RPMI8226 (cell line): Measurements from ENCODE around the gene SUGCT.
"Not testable (repeated sequence)": the region's sequence is repeated elsewhere in the genome, so short reads cannot be mapped to it uniquely, and the experiment has no call there.

Source experiments
- DNase-seq: peaks from one replicate; pipeline ENCODE4 v3.0.0-alpha.2; 2015

The SUGCT gene

GRCh38 chr7:40141916-40142315 lies 7.1 kb downstream of the SUGCT start:
- DNase-seq: not testable (repeated sequence)

GRCh38 chr7:40145596-40146130 lies 10.9 kb downstream of the SUGCT start:
- not testable (repeated sequence) for DNase-seq

GRCh38 chr7:40147371-40148246 lies 12.8 kb downstream of the SUGCT start:
- no peak for DNase-seq

GRCh38 chr7:40148247-40148580 lies 13.4 kb downstream of the SUGCT start:
- not testable (repeated sequence) for DNase-seq

DNA sequence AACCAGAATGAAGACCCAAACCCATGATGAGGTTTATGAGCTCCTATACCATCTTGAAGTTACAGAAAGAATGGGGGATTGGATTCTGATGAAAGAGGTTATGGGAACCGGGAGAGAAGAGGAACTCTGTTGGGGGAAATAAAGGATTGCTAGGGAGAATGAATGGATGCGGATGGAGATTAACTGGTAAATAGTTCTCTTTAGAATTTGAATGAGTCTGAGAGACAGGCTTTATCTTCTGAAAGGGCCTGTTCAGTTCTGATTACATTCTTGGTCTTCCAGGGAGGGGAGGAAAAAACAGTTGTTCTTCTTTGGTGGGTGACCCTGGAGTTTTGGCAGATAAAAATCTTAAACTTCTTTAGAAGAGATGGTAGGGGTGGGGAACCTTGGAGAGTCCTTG lies 13.9 kb downstream of the SUGCT start:
- no peak for DNase-seq

GRCh38 chr7:40151504-40151903 lies 16.7 kb downstream of the SUGCT start:
- no peak for DNase-seq

- no peak for DNase-seq
Observed at GRCh38 chr7:40156988-40157387, 22.2 kb downstream of the SUGCT start.

DNA sequence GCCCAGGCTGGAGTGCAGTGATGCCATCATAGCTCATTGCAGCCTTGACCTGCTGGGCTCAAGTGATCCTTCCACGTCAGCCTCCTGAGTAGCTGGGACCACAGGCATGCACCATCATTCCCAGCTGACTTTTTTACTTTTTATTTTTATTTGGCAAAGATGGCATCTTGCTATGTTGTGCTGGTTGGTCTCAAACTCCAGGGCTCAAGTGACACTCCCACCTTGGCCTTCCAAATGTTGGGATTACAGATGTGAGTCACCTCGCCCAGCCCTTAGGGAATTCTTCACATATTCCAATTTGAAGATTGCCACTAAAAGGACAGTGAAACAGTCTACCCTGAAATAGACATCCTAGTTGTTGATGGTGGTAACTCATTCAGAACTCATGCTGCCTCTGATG lies 27.7 kb downstream of the SUGCT start:
- no peak for DNase-seq

DNA sequence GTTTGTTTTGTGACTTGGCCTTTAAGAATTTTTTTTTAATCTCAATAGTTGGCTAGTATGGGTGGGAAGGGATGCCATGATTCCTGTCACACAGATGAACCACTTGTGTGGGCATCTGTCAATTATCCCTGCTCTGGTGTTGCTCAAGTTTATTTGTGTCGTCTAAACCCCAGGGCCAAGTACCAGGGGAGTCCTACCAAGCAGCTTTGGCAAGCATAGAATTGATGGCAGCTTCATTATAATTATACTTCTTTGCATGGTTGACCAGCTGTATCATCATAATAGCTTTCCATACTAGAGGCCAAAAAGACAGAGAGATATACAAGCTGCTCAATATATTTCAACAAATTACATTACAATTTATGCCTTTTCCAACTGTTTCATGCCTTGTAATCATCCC lies 30.4 kb downstream of the SUGCT start:
- DNase-seq: no peak

GRCh38 chr7:40167291-40167690 lies 32.5 kb downstream of the SUGCT start:
- DNase-seq: no peak

DNA sequence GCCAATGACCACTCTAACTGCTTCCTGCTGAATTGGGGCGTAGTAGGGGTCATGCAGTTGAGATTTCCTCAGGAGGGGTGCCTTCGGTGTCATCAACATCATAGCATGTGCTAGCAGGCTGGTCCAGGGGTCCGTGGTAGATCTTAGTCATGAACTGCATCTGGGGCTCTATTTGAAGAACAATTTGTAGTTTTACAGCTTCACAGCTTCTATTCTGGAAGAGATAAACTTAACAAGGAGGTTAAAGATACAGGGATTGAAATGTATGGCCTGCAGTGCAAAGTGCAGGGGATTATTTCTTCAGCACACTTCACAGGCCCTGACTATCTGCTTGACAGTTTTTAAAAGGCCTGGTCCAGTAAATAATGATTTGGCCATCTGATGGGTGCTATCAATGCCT lies 33.5 kb downstream of the SUGCT start:
- not testable (repeated sequence) for DNase-seq

DNA sequence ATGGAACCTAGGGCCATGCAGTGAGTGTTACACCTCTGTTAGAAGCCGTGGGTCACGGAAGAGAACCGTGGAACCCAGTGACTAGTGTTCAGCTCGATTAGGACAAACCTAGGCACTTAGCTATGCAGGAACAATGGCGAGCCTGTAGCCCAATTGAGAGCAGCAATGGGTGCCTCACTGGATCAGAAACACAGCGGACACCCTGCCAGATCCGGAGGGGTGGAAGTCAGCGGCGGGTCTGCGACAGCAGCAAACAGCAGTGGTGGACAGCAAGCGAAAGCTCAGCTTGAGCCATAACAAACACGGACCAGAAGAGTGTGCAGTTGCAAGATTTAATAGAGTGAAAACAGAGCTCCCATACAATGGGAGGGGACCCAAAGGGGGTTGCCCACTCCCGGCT lies 38.3 kb downstream of the SUGCT start:
- not testable (repeated sequence) for DNase-seq

DNA sequence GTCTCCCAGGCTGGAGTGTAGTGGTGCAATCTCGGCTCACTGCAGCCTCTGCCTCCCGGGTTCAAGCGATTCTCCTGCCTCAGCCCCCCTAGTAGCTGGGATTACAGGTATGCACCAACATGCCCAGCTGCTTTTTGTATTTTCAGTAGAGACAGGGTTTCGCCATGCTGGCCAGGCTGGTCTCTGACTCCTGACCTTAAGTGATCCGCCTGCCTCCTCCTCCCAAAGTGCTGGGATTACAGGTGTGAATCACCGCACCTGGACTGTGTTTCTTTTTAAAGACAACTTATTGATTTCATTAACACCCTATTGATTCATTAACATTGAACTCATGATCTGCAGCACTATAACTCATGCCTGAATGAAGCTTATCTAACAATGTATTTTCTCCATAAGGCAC lies 40.5 kb downstream of the SUGCT start:
- DNase-seq: not testable (repeated sequence)

- no peak for DNase-seq
Observed at GRCh38 chr7:40175725-40176510, 41.1 kb downstream of the SUGCT start.

GRCh38 chr7:40177071-40177470 lies 42.3 kb downstream of the SUGCT start:
- no peak for DNase-seq

DNA sequence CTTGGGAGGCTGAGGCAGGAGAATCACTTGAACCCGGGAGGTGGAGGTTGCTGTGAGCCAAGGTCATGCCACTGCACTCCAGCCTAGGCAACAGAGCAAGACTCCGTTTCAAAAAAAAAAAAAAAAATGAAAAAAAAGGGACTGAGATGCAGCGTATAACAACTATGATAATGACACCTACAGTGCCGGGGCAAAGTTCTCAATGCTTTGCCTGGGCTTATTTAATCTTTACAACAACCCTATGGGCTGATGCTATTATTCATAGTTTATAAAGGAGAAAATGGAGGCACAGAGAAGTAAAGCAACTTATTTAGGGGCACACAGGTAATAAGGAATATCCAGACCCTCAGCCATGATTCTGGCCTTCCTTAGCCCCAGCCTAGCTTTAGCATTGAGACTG lies 47.6 kb downstream of the SUGCT start:
- no peak for DNase-seq

GRCh38 chr7:40186586-40186985 lies 51.8 kb downstream of the SUGCT start:
- no peak for DNase-seq

DNA sequence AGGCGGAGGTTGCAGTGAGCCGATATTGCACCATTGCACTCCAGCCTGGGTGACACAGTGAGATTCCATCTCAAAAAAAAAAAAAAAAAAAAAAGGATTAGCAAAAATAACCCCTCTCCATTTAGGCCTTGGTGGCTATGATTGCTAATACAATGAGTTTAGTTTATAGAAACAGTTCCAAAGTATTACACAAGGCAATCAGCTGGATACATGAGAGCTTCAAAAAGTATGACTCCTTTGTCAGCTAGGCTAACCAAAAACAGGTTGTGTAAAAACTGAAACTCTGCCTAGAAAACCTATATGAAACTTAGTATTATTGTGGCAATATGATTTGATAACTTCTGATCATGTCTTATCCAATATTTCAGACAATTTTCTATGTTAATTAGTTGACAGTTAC lies 57.2 kb downstream of the SUGCT start:
- no peak for DNase-seq

- no peak for DNase-seq
Observed at GRCh38 chr7:40194745-40195144, 59.9 kb downstream of the SUGCT start.

- DNase-seq: no peak
Observed at GRCh38 chr7:40197527-40197926, 62.7 kb downstream of the SUGCT start.

DNA sequence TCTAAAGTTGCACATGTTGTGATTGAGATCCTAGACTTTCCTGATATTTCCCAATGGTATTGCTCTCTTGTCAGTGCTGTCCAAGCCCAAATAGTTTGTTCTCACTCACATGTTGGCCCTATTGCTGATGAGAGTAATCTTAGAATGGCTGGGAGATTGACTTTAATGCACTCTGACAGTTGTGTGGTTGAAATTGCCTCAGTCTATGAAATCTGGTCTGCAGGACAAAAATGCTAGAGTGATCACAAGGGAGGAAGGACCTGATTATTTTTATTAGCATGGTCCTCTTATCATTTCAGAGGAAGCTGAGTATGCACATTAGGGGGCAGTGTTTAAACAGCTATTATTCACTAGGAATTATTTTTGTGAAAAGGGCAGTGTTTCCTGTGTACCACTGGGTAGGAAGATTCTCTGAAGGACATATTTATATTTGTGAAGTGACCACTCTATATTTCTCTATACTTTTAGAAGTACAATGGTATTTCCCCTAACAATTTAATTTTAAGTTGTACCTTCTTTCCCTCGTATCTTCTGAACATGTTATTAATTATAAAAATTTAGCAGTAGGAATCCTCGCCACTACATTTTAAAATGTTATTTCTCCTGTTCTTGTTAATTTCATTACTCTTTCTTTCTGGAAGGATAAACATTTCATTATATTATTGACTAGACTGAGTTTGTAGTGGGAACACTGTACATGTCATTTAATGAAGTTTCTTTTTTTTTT lies 64.4 kb downstream of the SUGCT start:
- DNase-seq: no peak

- DNase-seq: no peak
Observed at GRCh38 chr7:40200791-40201190, 66.0 kb downstream of the SUGCT start.

- no peak for DNase-seq
Observed at GRCh38 chr7:40202851-40203250, 68.0 kb downstream of the SUGCT start.
